GM21526 (cell line): ENCODE data around the gene B3GLCT.
"Not testable (repeated sequence)": the region's sequence is repeated elsewhere in the genome, so short reads cannot be mapped to it uniquely, and the experiment has no call there.

Source experiments
- ATAC-seq: cut with Tn5 transposase; IDR thresholded peaks from one replicate; pipeline ENCODE4 v1.9.1; 2021; ENCODE audit warnings: moderate library complexity; ENCODE audit not compliant: unreplicated experiment, low FRiP score

Gene B3GLCT

GRCh38 chr13:31182987-31183386, 16.8 kb upstream of the B3GLCT start:
- ATAC-seq, result no peak

DNA sequence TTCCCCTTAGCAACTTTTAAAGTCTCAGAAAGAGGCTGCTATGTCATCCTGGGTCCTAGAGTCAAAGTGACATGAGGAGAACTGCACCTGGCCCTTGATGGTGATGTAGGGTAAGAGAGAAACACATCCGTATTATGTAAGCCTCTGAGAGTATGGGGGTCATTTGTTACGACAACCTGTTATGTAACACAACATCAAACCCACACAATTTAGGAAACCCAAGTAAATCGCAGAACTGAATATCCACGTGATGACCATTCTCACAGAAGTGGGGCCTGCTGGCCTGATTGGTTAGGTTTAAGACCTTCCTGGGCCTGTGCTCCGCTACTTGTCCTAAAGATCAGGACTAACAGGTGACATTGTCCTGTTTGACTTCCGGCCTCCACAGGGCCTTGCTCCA, 15.3 kb upstream of the B3GLCT start:
- ATAC-seq, result no peak

GRCh38 chr13:31184981-31185645, 14.7 kb upstream of the B3GLCT start:
- no peak for ATAC-seq

- no peak for ATAC-seq
Measured at GRCh38 chr13:31191748-31192147, 8.0 kb upstream of the B3GLCT start.

DNA sequence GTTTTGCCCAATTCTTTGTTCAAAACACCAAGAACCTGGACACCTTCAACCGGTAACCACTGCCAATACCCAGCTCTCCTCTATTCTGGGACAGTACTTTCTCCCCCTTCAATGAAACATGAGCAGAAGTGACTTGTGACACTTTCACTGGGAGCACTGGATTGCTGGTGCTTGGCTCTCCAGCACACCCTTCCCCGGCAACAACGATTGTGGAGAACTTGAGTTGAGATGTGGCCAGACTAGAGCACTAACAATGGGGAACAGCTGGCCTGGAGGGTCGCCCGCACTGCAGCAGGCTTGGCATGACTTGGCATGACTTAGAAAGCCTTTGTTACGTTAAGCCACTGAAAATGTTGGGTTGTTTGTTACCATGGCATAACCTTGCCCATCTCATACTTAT, 7.5 kb upstream of the B3GLCT start:
- no peak for ATAC-seq

- no peak for ATAC-seq
Measured at GRCh38 chr13:31195616-31196015, 4.2 kb upstream of the B3GLCT start.

- ATAC-seq, result no peak
Measured at GRCh38 chr13:31196992-31197391, 2.8 kb upstream of the B3GLCT start.

DNA sequence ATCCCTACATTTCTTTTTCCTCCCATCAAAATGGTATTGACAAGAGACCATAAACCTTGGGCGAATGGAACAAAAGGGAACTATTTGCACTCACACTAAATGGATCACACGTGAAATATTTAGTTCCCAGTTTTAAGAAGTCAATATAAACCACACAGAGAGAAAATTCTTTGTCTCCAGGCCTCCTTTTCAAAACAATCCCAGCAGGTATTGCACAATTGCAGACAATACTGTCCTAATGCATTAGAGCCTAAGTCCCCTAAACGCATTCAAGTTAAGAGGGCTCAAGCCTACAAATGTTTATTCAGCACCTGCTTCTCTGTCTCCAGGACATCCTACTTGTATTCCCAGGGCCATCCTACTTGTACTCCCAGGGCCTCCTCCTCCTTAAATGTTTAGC, 1.3 kb upstream of the B3GLCT start:
- ATAC-seq, result no peak

GRCh38 chr13:31199527-31199848, 287 bp upstream of the B3GLCT start:
- ATAC-seq, result no peak

DNA sequence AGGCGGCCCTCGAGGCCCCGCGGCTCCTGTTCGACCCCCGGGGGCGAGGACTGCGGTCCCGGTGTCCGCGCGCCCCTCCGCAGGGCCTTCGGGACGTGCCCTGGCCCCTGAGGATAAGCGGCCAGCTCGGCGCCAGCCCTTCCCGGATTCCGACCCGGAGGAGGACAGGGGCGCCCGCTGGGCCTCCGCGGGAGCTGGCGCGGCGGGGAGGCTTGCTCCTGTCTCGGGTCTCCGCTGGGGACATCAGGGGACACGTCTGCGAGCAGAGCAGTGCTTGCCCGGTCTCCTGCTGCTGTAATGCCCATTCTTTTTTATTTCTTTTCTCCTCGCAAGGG, 829 bp downstream of the B3GLCT start:
- ATAC-seq, result peak; percentile 11

DNA sequence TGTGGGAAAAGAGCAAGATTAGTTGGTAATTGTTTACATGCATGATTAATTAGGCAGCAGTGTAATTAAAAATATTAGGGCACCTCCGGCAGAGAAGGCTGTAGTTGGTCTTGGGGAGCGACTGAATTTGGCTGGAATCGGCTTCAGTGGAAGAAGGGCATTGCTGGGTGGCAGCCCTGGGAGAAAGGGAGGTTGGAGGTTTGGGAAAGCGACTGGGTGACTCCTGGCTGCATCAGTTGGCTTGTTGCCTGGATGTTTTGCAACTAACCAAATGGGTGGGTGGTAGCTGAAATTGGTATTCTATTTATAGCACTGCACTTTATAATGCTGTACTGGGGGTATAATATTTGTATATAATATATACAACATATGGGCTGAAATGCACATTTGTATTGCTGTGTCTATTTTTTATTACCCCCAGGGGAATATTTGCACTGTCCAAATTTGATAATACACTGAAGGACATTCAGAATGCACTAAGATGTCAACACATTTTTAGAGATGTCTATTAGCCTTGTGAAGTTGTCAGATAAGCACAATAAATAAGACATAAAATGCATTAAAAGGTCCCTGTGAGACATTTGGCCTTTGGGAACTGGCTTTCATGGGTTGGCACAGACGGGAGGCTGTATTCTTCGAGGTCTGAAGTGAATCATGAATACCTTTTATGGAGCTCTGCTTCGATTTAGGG, 1.7 kb downstream of the B3GLCT start:
- ATAC-seq, result no peak

- ATAC-seq, result no peak
Measured at GRCh38 chr13:31204592-31204991, 4.8 kb downstream of the B3GLCT start.

- ATAC-seq, result no peak
Measured at GRCh38 chr13:31207661-31208552, 8.1 kb downstream of the B3GLCT start.

- ATAC-seq, result no peak
Measured at GRCh38 chr13:31208559-31209122, 8.9 kb downstream of the B3GLCT start.

GRCh38 chr13:31209172-31209840, 9.5 kb downstream of the B3GLCT start:
- ATAC-seq, result no peak

DNA sequence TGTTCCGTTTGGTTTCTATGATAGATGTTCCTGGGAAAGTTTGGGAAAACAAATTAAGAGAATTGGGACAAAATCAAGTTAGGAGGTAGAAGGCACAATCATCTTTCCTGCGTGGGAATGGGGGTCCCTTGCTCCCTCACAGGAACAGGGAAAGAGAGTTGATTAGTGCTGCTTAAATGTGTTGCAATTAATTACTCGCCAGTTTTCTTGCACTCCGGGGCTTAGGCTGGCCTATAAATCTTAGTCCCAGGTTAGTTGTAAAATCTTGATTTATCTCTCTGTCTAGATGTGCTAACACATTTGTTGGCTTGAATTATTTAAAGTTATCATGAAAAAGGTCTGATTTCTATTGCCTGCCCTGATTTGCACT, 10.1 kb downstream of the B3GLCT start:
- no peak for ATAC-seq

DNA sequence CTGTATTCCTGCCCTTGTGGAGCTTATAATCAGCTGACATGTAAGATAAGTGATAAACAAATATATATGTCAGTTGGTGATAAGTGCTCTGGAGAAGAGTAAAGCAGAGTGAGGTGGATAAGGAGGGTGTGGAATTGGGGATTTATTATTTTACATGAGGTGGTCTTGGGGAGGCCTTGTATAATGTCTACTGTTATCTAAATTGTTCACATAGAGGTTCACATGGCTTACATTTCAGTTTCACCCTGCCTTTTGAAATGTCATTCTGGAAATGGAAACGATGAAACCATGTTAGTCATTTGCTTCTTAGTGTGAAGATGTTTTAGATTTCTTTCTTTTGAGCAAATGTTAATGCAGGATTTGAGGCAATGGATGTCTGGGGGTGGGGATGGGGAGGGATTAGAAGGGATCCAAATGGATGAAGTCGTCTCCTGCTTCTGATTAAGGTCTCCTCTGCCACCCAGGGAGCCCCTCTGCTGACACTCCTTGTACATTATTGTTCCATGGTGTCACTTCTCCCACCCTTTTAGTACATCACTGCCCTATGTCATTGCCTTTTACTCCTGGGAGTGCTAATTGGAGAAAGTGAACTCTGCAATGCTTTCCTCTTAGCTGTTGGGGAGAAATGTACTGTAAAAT, 14.0 kb downstream of the B3GLCT start:
- ATAC-seq, result no peak

DNA sequence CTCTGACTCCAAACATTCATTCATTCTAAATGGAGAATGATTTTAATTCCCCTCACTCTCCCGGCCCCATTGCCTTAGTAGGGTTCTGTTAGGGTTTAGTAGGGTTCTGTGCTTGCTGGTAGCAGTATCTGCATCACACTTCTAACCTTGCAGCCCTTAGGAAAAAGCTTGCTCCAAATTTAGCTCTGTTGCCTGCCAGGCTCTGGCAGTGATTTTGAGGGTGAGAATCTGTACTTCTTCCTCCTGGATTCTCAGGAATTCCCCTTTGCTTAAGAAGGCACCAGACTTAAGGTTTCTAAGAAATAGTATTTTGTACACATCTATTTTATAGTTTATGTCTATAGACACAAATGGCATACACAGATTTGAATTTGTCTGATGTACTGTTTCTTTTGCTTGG, 14.7 kb downstream of the B3GLCT start:
- no peak for ATAC-seq

DNA sequence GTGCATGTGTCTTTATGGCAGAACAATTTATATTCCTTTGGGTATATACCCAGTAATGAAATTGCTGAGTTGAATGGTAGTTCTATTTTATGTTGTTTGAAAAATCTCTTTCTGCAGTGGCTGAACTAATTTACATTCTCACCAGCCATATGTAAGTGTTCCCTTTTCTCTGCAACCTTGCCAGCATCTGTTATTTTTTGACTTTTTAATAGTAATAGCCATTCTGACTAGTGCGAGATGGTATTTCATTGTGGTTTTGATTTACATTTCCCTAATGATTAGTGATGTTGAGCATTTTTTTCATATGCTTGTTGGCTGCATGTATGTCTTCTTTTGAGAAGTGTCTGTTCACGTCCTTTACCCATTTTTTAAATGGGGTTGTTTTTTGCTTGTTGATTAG, 17.1 kb downstream of the B3GLCT start:
- ATAC-seq, result not testable (repeated sequence)

- ATAC-seq, result no peak
Measured at GRCh38 chr13:31219909-31220598, 20.3 kb downstream of the B3GLCT start.
